HEK293 (cell line): ENCODE measurements around the gene SWAP70.

Experiments used
- CTCF ChIA-PET: fragments of 350-600 bp; formaldehyde crosslinking; extraction: SDS; loops from one replicate; lab custom pipeline; 2021; ENCODE audit warnings: antibody characterized with exemption; lab: Yijun Ruan, JAX
- POLR2A ChIA-PET: fragments of 300-600 bp; formaldehyde crosslinking; extraction: SDS; loops from one replicate; lab custom pipeline; 2020; ENCODE audit warnings: antibody characterized with exemption, inconsistent platforms; lab: Yijun Ruan, JAX
- H3K27ac ChIP-seq: fragments of 200-500 bp; sonication (Bioruptor generic); 2 replicates; pipeline ENCODE4 v1.5.1; 2014; ENCODE audit warnings: low read depth, low read length, control low read depth, inconsistent platforms; ENCODE audit errors: extremely low read depth
- H3K36me3 ChIP-seq, 2 experiments: fragments of 200-500 bp in 1 of 2; sonication (Bioruptor generic) in 1 of 2; 1 replicate in 1 of 2; 2 replicates in 1 of 2; pipeline ENCODE4 v1.5.1; 2014 to 2017; ENCODE audit warnings: inconsistent platforms in 2 of 2, low read length in 2 of 2; ENCODE audit not compliant: control insufficient read depth in 2 of 2, insufficient read depth in 1 of 2
- H3K4me1 ChIP-seq: fragments of 200-500 bp; sonication (Bioruptor generic); 2 replicates; pipeline ENCODE4 v1.5.1; 2014; ENCODE audit warnings: mild to moderate bottlenecking, low read length, inconsistent platforms; ENCODE audit not compliant: control insufficient read depth, insufficient read depth
- H3K4me3 ChIP-seq: 2 replicates; pipeline ENCODE4 v1.5.1; 2011; ENCODE audit warnings: low read depth, mild to moderate bottlenecking, control low read depth, low read length, moderate library complexity
- H3K9me3 ChIP-seq: fragments of 200-500 bp; sonication (Bioruptor generic); 2 replicates; pipeline ENCODE4 v1.5.1; 2014; ENCODE audit warnings: low read depth, low read length, inconsistent platforms; ENCODE audit not compliant: control insufficient read depth, insufficient read depth
- BCL11A ChIP-seq: fragments of 450-650 bp; formaldehyde crosslinking; IDR thresholded peaks from 2 replicates; pipeline ENCODE4 v1.5.1; 2016; ENCODE audit warnings: low read depth, missing biosample characterization, missing genetic modification characterization
- GLIS1 ChIP-seq: fragments of 450-650 bp; formaldehyde crosslinking; IDR thresholded peaks from 2 replicates; pipeline ENCODE4 v1.5.1; 2016; ENCODE audit warnings: missing biosample characterization, missing genetic modification characterization
- KLF1 ChIP-seq: fragments of 450-650 bp; formaldehyde crosslinking; IDR thresholded peaks from 2 replicates; pipeline ENCODE4 v1.5.1; 2016; ENCODE audit warnings: missing biosample characterization, missing genetic modification characterization
- KLF7 ChIP-seq: fragments of 450-650 bp; formaldehyde crosslinking; IDR thresholded peaks from 2 replicates; pipeline ENCODE4 v1.5.1; 2016; ENCODE audit warnings: missing biosample characterization, missing genetic modification characterization, borderline replicate concordance
- PRDM2 ChIP-seq: fragments of 450-650 bp; formaldehyde crosslinking; IDR thresholded peaks from 2 replicates; pipeline ENCODE4 v1.5.1; 2016; ENCODE audit warnings: missing biosample characterization, missing genetic modification characterization, borderline replicate concordance
- REPIN1 ChIP-seq: fragments of 450-650 bp; formaldehyde crosslinking; IDR thresholded peaks from 2 replicates; pipeline ENCODE4 v1.5.1; 2017; ENCODE audit warnings: missing biosample characterization, missing genetic modification characterization, low read depth
- YY2 ChIP-seq: fragments of 450-650 bp; formaldehyde crosslinking; IDR thresholded peaks from 2 replicates; pipeline ENCODE4 v1.5.1; 2016; ENCODE audit warnings: missing biosample characterization, missing genetic modification characterization
- ZBTB20 ChIP-seq: fragments of 450-650 bp; formaldehyde crosslinking; IDR thresholded peaks from 2 replicates; pipeline ENCODE4 v1.5.1; 2016; ENCODE audit warnings: missing biosample characterization, missing genetic modification characterization
- ZBTB21 ChIP-seq: fragments of 450-650 bp; formaldehyde crosslinking; IDR thresholded peaks from 2 replicates; pipeline ENCODE4 v1.5.1; 2017; ENCODE audit warnings: missing biosample characterization, missing genetic modification characterization
- ZNF223 ChIP-seq: fragments of 450-650 bp; formaldehyde crosslinking; IDR thresholded peaks from 2 replicates; pipeline ENCODE4 v1.5.1; 2016; ENCODE audit warnings: missing biosample characterization, missing genetic modification characterization
- ZNF37A ChIP-seq: fragments of 450-650 bp; IDR thresholded peaks from 2 replicates; pipeline ENCODE4 v1.5.1; 2018; ENCODE audit warnings: missing biosample characterization, missing genetic modification characterization
- ZNF473 ChIP-seq: fragments of 450-650 bp; formaldehyde crosslinking; IDR thresholded peaks from 2 replicates; pipeline ENCODE4 v1.5.1; 2017; ENCODE audit warnings: missing biosample characterization, missing genetic modification characterization
- ZNF48 ChIP-seq: fragments of 450-650 bp; formaldehyde crosslinking; IDR thresholded peaks from 2 replicates; pipeline ENCODE4 v1.5.1; 2016; ENCODE audit warnings: missing biosample characterization, missing genetic modification characterization
- ZNF558 ChIP-seq: fragments of 450-650 bp; formaldehyde crosslinking; IDR thresholded peaks from 2 replicates; pipeline ENCODE4 v1.5.1; 2016; ENCODE audit warnings: missing biosample characterization, missing genetic modification characterization
- ZNF610 ChIP-seq: fragments of 450-650 bp; formaldehyde crosslinking; IDR thresholded peaks from 2 replicates; pipeline ENCODE4 v1.5.1; 2016; ENCODE audit warnings: missing biosample characterization, missing genetic modification characterization, borderline replicate concordance
- ZNF76 ChIP-seq: fragments of 450-650 bp; formaldehyde crosslinking; IDR thresholded peaks from 2 replicates; pipeline ENCODE4; 2016; ENCODE audit warnings: low read depth, missing biosample characterization, missing genetic modification characterization, borderline replicate concordance
- ZNF777 ChIP-seq: fragments of 450-650 bp; formaldehyde crosslinking; IDR thresholded peaks from 2 replicates; pipeline ENCODE4 v1.5.1; 2017; ENCODE audit warnings: missing biosample characterization, missing genetic modification characterization, borderline replicate concordance
- ZNF791 ChIP-seq: fragments of 450-650 bp; formaldehyde crosslinking; IDR thresholded peaks from 2 replicates; pipeline ENCODE4 v1.5.1; 2016; ENCODE audit warnings: missing biosample characterization, missing genetic modification characterization
- ZSCAN16 ChIP-seq: fragments of 450-650 bp; formaldehyde crosslinking; IDR thresholded peaks from 2 replicates; pipeline ENCODE4 v1.5.1; 2016; ENCODE audit warnings: missing biosample characterization, missing genetic modification characterization
- ZSCAN30 ChIP-seq: fragments of 450-650 bp; IDR thresholded peaks from 2 replicates; pipeline ENCODE4 v1.5.1; 2018; ENCODE audit warnings: missing biosample characterization, mild to moderate bottlenecking, missing genetic modification characterization, moderate library complexity
- TF ChIP-seq, protein P1 (sequence below): fragments of 450-650 bp; formaldehyde crosslinking; IDR thresholded peaks from 2 replicates; pipeline ENCODE4 v1.5.1; 2016; ENCODE audit warnings: missing biosample characterization, missing genetic modification characterization, borderline replicate concordance
- TF ChIP-seq, protein P2 (sequence below): fragments of 450-650 bp; formaldehyde crosslinking; IDR thresholded peaks from 2 replicates; pipeline ENCODE4 v1.5.1; 2017; ENCODE audit warnings: missing biosample characterization, missing genetic modification characterization
- TF ChIP-seq, protein P3 (sequence below): fragments of 450-650 bp; formaldehyde crosslinking; IDR thresholded peaks from 2 replicates; pipeline ENCODE4 v1.5.1; 2016; ENCODE audit warnings: missing biosample characterization, missing genetic modification characterization
- TF ChIP-seq, protein P4 (sequence below): fragments of 450-650 bp; formaldehyde crosslinking; IDR thresholded peaks from 2 replicates; pipeline ENCODE4 v1.5.1; 2016; ENCODE audit warnings: missing biosample characterization, missing genetic modification characterization

Gene SWAP70

GRCh38 chr11:9745411-9746211 lies 81.7 kb downstream of the SWAP70 start:
- TF ChIP-seq KLF1 (tag by site-specific recombination) (no peak), REPIN1 (no peak), ZNF558 (tag by site-specific recombination) (no peak), ZBTB21 (tag by site-specific recombination) (no peak), KLF7 (no peak), ZBTB20 (no peak), GLIS1 (no peak), ZSCAN16 (tag by site-specific recombination) (no peak), ZNF610 (tag by site-specific recombination) (no peak), ZNF37A (tag by site-specific recombination) (no peak)
- TF ChIP-seq, protein P1, sequence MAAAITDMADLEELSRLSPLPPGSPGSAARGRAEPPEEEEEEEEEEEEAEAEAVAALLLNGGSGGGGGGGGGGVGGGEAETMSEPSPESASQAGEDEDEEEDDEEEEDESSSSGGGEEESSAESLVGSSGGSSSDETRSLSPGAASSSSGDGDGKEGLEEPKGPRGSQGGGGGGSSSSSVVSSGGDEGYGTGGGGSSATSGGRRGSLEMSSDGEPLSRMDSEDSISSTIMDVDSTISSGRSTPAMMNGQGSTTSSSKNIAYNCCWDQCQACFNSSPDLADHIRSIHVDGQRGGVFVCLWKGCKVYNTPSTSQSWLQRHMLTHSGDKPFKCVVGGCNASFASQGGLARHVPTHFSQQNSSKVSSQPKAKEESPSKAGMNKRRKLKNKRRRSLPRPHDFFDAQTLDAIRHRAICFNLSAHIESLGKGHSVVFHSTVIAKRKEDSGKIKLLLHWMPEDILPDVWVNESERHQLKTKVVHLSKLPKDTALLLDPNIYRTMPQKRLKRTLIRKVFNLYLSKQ (tag by site-specific recombination) = no peak
- TF ChIP-seq, protein P2, sequence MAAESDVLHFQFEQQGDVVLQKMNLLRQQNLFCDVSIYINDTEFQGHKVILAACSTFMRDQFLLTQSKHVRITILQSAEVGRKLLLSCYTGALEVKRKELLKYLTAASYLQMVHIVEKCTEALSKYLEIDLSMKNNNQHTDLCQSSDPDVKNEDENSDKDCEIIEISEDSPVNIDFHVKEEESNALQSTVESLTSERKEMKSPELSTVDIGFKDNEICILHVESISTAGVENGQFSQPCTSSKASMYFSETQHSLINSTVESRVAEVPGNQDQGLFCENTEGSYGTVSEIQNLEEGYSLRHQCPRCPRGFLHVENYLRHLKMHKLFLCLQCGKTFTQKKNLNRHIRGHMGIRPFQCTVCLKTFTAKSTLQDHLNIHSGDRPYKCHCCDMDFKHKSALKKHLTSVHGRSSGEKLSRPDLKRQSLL = no peak
- Histone ChIP-seq H3K4me1 (no peaks in the 10 kb centered on the region), H3K9me3 (no peaks in the 10 kb centered on the region), H3K36me3 (peaks cover 0 to 31% of the 10 kb centered on the region in 2 experiments; a peak in 1 of 3 replicates), H3K4me3 (no peak overlapping the region), H3K27ac (no peak overlapping the region)
- CTCF ChIA-PET = interaction anchor here (1.7 kb wide), 1 partner anchor 12 kb away, joined by 5 read pairs; no protein-coding TSS in a partner anchor
- POLR2A ChIA-PET = interaction anchor here (1.4 kb wide), 1 partner anchor 14 kb away, joined by 4 read pairs; no protein-coding TSS in a partner anchor

DNA sequence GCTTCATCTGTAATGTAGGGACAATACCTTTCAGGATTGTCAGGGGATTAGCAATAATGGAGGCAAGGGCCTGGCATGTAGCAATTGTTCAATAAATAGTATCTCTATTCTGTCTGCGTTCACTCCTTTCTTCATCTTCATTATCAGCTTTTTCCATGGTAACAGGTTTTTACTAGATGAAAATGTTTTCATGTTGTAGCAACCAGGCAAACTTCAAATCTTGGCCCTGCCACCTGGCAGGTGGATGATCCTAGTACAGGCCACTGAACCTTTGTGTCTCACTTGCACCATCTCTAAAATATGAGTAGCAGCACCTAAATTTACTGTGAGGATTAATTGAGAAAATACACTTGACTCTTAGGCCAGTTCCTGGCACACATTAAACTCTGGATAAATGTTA lies 83.4 kb downstream of the SWAP70 start:
- Histone ChIP-seq H3K27ac (no peak overlapping the region), H3K36me3 (peaks cover 0 to 28% of the 10 kb centered on the region in 2 experiments; a peak in 1 of 3 replicates), H3K4me3 (no peak overlapping the region), H3K9me3 (no peaks in the 10 kb centered on the region), H3K4me1 (no peaks in the 10 kb centered on the region)
- POLR2A ChIA-PET = no interaction called here
- CTCF ChIA-PET = interaction anchor here (0.6 to 3.2 kb wide), 16 partner anchors 10 to 795 kb away, joined by 3 to 17 read pairs (median 5); no protein-coding TSS in a partner anchor
- TF ChIP-seq ZNF473 (tag by site-specific recombination) (no peak), ZNF777 (tag by site-specific recombination) (no peak), PRDM2 (no peak), ZSCAN30 (tag by site-specific recombination) (no peak), ZNF48 (no peak), ZNF223 (tag by site-specific recombination) (no peak), BCL11A (tag by site-specific recombination) (no peak), ZSCAN16 (tag by site-specific recombination) (no peak), ZNF76 (tag by site-specific recombination) (no peak), ZNF791 (tag by site-specific recombination) (no peak), YY2 (tag by site-specific recombination) (no peak)
- TF ChIP-seq, protein P3, sequence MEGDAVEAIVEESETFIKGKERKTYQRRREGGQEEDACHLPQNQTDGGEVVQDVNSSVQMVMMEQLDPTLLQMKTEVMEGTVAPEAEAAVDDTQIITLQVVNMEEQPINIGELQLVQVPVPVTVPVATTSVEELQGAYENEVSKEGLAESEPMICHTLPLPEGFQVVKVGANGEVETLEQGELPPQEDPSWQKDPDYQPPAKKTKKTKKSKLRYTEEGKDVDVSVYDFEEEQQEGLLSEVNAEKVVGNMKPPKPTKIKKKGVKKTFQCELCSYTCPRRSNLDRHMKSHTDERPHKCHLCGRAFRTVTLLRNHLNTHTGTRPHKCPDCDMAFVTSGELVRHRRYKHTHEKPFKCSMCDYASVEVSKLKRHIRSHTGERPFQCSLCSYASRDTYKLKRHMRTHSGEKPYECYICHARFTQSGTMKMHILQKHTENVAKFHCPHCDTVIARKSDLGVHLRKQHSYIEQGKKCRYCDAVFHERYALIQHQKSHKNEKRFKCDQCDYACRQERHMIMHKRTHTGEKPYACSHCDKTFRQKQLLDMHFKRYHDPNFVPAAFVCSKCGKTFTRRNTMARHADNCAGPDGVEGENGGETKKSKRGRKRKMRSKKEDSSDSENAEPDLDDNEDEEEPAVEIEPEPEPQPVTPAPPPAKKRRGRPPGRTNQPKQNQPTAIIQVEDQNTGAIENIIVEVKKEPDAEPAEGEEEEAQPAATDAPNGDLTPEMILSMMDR = no peak
- TF ChIP-seq, protein P4, sequence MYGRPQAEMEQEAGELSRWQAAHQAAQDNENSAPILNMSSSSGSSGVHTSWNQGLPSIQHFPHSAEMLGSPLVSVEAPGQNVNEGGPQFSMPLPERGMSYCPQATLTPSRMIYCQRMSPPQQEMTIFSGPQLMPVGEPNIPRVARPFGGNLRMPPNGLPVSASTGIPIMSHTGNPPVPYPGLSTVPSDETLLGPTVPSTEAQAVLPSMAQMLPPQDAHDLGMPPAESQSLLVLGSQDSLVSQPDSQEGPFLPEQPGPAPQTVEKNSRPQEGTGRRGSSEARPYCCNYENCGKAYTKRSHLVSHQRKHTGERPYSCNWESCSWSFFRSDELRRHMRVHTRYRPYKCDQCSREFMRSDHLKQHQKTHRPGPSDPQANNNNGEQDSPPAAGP (tag by site-specific recombination) = no peak
